NT2/D1 (cell line): ENCODE data around the gene BRD1.

Experiments used
- DNase-seq: peaks from one replicate; pipeline ENCODE4 v3.0.0-alpha.2; 2011; ENCODE audit warnings: low read depth, low spot score
- H3K27me3 ChIP-seq: 2 replicates; pipeline ENCODE4 v1.6.0; 2011; ENCODE audit warnings: mild to moderate bottlenecking; ENCODE audit not compliant: insufficient read length, insufficient read depth
- H3K36me3 ChIP-seq: 2 replicates; pipeline ENCODE4 v1.6.1; 2011; ENCODE audit warnings: mild to moderate bottlenecking, low read length, mixed read lengths; ENCODE audit not compliant: insufficient read depth, insufficient read length
- H3K4me1 ChIP-seq: 2 replicates; pipeline ENCODE4 v1.5.1; 2011; ENCODE audit not compliant: insufficient read depth, insufficient read length
- H3K4me3 ChIP-seq: 2 replicates; pipeline ENCODE4 v1.5.1; 2011; ENCODE audit warnings: low read depth; ENCODE audit not compliant: insufficient read length
- H3K9ac ChIP-seq: 2 replicates; pipeline ENCODE4 v1.6.0; 2011; ENCODE audit warnings: low read depth; ENCODE audit not compliant: insufficient read length
- H3K9me3 ChIP-seq: 2 replicates; pipeline ENCODE4 v1.5.1; 2011; ENCODE audit warnings: mild to moderate bottlenecking, low read length; ENCODE audit not compliant: insufficient read depth
- SUZ12 ChIP-seq: IDR thresholded peaks from 2 replicates; pipeline ENCODE4 v1.6.1; 2011; ENCODE audit not compliant: insufficient read length, insufficient read depth; ENCODE audit errors: extremely low read depth
- YY1 ChIP-seq: IDR thresholded peaks from 2 replicates; pipeline ENCODE4 v1.6.1; 2011; ENCODE audit not compliant: insufficient read length, insufficient read depth
- ZNF274 ChIP-seq: IDR thresholded peaks from 2 replicates; pipeline ENCODE4 v1.6.1; 2011; ENCODE audit warnings: mild to moderate bottlenecking, low read depth, low read length

BRD1 gene

DNA sequence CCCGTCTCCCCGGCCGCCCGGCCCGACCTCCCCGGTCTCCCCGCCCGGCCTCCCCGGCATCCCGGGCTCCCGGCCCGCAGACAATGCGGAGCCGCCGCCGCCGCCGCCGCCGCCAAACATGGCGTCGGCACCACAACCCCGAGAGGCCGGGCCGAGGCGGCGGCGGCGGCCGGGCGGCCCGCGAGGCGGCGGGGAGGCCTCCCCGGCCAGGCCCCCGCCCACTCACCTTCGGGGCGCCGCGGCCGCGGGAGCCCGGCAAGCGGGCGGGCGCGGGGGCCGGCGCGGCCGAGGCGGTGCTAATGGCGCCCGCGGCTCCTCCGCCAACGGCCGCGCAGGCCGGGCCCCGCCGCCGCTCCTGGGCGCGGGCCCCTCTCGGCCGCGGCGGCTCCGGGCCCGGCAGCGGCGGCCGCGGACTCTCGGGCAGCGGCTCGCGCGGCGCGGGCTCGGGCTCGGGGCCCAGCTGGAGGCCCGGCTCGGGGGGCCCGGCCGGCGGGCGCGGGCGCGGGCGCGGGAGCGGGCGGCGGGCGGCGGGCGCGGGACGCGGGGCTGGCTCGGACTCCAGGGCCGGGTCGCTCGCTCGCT, 311 bp downstream of the BRD1 start:
- DNase-seq, result no peak
- Histone ChIP-seq H3K4me3 (peak overlapping the region; percentile 75), H3K27me3 (no peaks in the 10 kb centered on the region), H3K9ac (peak overlapping the region; percentile 88), H3K36me3 (peaks cover 42% of the 10 kb centered on the region), H3K9me3 (peaks cover 42% of the 10 kb centered on the region; the same call in 1 of the 2 replicates), H3K4me1 (peaks cover 5% of the 10 kb centered on the region)
- TF ChIP-seq ZNF274 (no peak), YY1 (no peak), SUZ12 (no peak)

DNA sequence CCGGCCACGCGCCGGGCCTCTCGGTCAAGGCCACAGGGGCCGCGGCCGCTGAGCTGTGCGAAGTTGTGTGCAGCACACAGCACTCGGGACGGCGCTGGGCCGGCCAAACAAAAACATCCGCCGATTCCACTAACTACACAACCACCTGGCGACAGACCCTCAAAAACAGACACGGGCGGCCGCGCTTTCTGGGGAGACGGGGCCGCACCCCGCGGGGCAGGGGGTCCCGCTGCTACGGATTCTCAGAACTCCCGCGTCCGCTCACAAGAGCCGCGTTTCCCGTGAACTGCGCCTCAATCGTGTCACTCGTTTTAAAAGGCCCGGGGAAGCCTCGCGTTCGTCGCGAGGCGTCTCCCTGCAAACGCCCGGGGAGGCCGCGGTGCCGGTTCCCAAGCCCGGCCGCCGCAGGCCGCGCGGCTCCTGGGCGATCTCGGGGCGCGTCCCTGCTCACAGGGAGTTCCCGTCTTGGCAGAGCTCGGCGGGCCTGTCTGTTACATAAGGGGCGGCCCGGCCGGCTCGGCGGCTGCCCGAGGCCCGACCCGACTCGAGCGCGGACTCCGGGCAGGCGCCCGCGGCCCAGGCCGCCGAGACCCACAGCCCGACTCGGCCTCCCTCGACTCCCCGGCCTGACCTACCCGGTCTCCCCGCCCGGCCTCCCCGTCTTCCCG, 936 bp downstream of the BRD1 start:
- DNase-seq, result no peak
- no peak for TF ChIP-seq ZNF274
- no peak for TF ChIP-seq SUZ12
- no peak for TF ChIP-seq YY1
- peaks cover 5% of the 10 kb centered on the region for H3K4me1 ChIP-seq

DNA sequence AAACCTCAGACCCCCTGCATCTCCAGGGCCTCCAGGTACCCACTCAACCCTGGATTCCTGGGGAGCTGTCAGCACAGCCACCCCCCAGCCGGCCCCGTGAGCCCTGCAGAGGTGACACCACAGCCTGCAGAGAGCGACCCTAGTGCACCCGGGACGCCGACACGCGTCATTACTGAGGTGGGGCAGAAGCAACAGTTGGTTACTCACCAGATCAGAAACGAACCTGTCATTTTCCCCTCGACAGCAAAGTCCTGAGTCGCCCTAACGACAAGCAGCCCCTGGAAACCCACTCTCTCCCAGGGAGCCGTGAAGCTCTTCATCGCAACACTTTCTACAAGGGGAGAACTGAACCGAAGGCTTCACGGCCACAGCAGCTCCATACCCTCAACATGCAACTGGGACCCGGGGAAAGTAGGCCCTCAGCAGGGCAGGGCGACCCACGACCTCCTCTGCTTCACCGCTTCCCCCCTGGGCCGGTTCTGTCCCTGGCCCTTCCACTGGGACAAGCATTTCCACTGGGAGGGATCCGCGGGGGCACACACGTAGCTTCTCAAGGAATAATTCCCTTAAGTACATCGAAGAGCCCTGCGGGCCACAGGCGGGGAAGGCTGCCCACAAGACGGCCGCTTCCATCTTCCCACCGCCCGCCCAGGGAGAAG, 1.6 kb downstream of the BRD1 start:
- no peak for DNase-seq
- Histone ChIP-seq H3K4me1 (peaks cover 5% of the 10 kb centered on the region), H3K9ac (peak overlapping the region; percentile 88), H3K27me3 (no peaks in the 10 kb centered on the region), H3K36me3 (peaks cover 54% of the 10 kb centered on the region), H3K9me3 (peaks cover 33% of the 10 kb centered on the region; the same call in 1 of the 2 replicates), H3K4me3 (peak overlapping the region; percentile 75)
- TF ChIP-seq SUZ12 (no peak), ZNF274 (no peak), YY1 (no peak)

More for the DNA sequence above, 936 bp downstream of the BRD1 start:
- Histone ChIP-seq H3K4me3 (peak overlapping the region; percentile 75), H3K9me3 (peaks cover 40% of the 10 kb centered on the region; the same call in 1 of the 2 replicates), H3K36me3 (peaks cover 47% of the 10 kb centered on the region), H3K9ac (peak overlapping the region; percentile 88), H3K27me3 (no peaks in the 10 kb centered on the region)

DNA sequence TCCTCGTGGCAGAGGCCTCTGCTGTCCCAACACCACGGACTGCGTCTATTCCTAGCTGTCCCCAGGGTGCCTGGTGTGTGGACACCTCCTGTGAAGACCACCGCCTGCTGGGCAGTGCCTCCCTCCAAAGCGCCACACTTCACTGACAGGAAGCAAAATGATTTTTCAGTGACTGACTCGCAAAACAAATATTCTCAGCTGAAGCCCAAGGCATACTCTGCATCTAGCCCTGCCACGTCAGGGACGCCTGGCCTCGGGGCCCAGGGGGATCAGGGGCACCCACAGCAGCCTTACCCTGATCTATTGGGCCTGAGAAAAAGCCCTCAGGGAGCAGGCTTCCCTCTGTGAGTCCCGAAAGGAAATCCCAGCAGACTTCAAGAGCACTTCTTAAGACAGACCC, 2.2 kb downstream of the BRD1 start:
- H3K4me3 ChIP-seq, result no peak overlapping the region
- H3K36me3 ChIP-seq, result peaks cover 60% of the 10 kb centered on the region
- no peak for DNase-seq
- H3K9ac ChIP-seq, result peak overlapping the region; percentile 32
- H3K9me3 ChIP-seq, result peaks cover 33% of the 10 kb centered on the region; the same call in 1 of the 2 replicates
- TF ChIP-seq ZNF274 (no peak), YY1 (no peak), SUZ12 (no peak)
- peaks cover 5% of the 10 kb centered on the region for H3K4me1 ChIP-seq
- no peaks in the 10 kb centered on the region for H3K27me3 ChIP-seq

DNA sequence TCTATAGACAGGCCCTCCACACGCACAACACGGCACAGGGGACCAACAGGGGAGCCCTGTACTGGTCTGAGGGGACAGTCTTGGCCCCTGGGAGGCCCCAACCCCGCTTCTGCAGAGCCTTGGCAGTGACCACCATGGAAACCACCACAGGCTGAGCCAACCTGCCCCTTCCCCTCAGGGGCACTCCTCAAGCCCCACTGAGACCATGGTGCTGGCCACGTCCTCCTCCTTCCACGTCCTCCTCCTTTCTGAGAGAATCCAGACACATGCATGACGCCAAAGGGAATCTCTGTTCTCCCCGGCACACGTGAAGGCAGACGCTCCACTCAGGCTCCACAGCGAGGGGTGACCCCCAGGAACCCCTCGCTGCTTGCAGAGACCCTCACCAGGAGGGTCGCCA, 2.7 kb downstream of the BRD1 start:
- H3K27me3 ChIP-seq, result no peaks in the 10 kb centered on the region
- TF ChIP-seq ZNF274, result no peak
- TF ChIP-seq SUZ12, result no peak
- TF ChIP-seq YY1, result no peak
- peaks cover 5% of the 10 kb centered on the region for H3K4me1 ChIP-seq
- no peak overlapping the region for H3K4me3 ChIP-seq
- DNase-seq, result no peak
- H3K9me3 ChIP-seq, result peaks cover 31% of the 10 kb centered on the region; the same call in 1 of the 2 replicates
- H3K9ac ChIP-seq, result no peak overlapping the region
- H3K36me3 ChIP-seq, result peaks cover 65% of the 10 kb centered on the region

DNA sequence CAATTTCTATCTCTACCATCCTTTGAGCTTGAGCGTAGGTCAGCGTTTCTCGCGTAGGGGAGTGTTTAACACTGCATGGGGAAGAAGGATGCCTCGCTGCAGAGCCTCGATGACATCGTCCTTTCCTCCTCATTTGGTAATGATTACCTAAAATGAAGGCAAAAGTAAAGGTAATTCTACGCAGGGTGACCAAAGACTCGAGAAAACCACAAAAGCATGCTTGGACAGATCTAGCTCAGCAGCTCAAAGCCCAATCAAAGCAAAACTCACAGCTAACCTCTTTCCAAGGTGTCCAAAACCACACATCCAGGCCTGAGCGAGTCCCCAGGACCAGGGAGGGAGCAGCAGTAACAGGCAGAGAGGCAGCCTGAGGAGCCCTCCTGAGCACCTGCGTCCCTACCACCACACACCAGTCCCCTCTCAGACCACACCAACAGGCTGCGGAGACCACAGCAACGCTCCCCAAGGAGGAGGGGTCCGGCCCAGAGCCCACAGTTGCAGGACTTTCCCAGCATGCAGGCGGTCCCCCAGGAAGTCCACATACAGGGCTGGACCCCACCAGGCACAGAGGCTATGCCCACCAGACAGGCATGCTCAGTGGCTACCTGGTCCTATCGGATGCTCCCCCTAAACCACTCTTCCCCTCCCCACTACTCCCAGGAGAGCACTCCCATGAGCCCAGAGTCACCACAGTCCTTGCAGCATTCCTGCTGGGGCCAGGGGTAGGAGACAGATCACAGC, 3.3 kb downstream of the BRD1 start:
- no peak overlapping the region for H3K4me3 ChIP-seq
- H3K27me3 ChIP-seq, result no peaks in the 10 kb centered on the region
- TF ChIP-seq SUZ12 (no peak), YY1 (no peak), ZNF274 (no peak)
- H3K4me1 ChIP-seq, result peaks cover 5% of the 10 kb centered on the region
- H3K36me3 ChIP-seq, result peaks cover 63% of the 10 kb centered on the region
- H3K9me3 ChIP-seq, result peaks cover 25% of the 10 kb centered on the region; the same call in 1 of the 2 replicates
- no peak overlapping the region for H3K9ac ChIP-seq
- DNase-seq, result no peak
